GM21367 (cell line): ENCODE results near the gene AJAP1.

Source experiments
- ATAC-seq: cut with Tn5 transposase; IDR thresholded peaks from one replicate; pipeline ENCODE4 v1.9.1; 2021; ENCODE audit not compliant: unreplicated experiment

AJAP1 gene

DNA sequence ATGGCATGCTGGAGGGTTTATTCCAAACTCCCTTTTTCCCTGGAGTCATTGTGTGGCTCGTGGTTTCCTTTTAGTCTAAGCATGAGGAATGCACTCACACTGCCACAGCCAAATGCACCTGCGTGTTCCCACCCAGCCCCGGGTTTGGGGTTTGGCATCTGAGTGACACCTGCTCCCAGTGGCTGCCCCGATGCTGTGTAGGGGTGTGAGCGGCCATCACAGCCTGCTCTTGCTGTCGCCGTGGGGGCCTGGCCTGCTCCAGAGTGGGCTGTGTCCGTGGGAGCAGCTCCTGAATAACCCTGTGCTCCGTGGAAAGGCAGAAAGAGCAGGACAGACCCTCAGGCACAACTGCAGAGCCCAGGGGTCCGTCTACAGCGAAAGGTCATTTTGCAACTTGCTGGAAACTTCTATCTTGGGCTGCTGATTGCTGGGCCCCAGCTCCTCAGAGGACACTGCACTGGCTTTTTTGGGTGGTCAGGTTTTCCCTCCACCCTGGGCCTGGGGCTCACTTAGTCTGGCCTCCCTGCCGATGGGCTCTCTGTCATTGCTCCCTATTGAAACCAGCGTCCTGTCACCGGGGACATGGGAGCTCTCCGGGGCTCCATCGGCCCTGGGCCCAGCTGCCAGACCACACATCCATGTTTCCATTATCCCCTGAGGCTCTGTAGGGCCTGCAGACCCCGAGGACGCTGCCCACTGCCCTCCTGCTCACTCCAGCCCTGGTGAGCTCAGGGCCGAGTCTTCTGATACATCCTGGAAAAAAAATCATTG, 74.1 kb downstream of the AJAP1 start:
- ATAC-seq = no peak

- ATAC-seq = no peak
Measured at GRCh38 chr1:4729090-4729471, 74.7 kb downstream of the AJAP1 start.

GRCh38 chr1:4730078-4730477, 75.7 kb downstream of the AJAP1 start:
- no peak for ATAC-seq

DNA sequence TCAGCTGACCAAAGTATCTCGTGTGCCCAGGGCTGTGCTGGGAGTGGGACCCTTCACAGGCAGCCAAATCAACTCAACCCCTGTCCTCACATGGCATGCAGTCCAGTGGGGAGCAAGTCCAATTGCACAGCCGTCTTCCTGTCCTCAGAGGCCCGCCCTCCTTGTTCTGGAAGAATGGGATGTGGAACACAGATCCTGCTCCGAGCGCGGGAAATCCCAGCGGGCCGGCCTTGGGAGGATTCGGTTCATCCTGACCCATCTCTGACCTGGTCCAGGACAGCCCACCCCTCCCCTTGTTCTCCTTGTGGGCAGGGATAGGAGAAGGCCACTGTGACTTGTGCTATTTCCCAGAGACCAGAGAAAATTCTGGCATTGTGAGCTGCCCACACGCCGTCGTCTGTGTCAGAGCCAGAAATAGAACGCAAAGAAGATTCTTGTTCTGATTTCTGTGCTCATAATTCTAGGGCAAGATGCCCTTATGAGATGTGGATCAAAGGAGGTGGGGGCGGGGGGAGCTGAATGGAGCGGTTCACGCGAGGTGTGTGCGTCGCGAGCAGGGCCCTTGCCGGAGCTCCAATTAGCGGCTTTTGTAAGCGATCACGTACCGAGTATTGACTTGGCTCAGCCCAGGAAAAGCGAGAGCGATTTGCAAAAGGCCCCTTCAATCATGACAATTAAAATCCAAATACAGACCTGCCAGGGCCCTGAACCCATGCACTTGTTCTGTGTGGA, 79.2 kb downstream of the AJAP1 start:
- ATAC-seq = no peak

DNA sequence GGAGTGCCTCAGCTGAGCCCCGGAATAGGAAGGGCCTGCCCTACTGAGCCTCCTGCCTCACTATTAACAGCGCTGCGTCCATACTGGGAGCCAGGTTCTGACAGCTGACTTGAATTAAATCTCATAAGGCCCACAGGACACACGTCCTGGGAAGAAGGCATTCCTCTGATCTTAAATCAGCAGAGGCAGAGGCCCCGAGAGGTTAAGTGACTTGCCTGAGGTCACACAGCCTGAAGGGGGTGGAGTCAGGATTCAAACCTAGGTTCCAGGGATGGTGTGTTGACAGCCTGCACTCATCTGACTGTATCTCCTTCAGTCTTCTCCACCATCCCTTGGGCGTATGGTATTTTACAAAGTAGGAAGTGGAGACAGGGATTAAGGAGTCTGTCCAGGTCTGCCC, 79.8 kb downstream of the AJAP1 start:
- no peak for ATAC-seq

- no peak for ATAC-seq
Measured at GRCh38 chr1:4734791-4735190, 80.4 kb downstream of the AJAP1 start.

GRCh38 chr1:4736254-4736653, 81.8 kb downstream of the AJAP1 start:
- no peak for ATAC-seq

DNA sequence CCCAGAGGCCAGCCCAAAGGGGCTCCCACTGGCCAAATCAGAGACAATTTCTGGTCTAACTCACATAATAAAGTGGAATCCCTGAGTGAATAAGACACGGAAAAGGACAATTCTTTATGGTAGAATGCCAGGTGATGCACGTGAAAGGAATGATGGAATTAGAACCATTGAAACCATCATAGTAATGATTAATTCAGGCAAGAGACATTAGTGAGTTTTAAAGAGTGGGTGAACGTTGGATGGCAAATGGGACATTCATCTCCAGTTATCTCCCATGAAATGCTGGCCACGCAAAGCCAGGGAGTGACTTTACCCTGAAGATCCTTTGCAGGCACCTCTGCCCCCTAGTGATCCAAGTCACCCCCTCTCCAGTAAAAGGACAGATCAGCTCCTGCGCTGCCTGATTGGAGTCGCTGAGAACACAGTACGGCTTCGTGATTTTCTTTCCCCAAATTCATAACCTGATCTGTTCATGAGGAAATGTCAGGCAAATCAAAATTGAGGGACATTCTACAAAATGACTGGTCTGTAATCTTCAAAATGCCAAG, 87.5 kb downstream of the AJAP1 start:
- no peak for ATAC-seq

GRCh38 chr1:4743978-4744750, 89.8 kb downstream of the AJAP1 start:
- no peak for ATAC-seq

DNA sequence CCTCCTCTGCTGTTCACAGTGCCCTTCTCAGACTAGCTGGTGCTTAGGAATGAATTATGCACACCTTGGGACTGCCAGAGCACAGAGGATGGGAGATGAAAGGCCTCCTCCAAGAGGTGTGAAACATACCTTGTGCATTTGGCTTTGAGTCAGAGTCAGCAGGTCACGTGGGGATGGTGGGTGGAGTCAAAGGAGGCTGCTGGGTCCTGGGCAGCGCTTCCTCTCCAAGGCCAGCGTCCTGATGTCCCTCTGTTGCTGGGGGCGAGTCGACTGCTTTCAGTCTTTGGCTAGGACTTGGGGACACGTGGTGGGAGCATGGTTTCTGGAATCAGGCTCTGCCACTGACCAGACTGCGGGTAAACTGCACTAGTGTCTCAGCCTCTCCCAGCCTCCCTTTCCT, 91.2 kb downstream of the AJAP1 start:
- no peak for ATAC-seq

DNA sequence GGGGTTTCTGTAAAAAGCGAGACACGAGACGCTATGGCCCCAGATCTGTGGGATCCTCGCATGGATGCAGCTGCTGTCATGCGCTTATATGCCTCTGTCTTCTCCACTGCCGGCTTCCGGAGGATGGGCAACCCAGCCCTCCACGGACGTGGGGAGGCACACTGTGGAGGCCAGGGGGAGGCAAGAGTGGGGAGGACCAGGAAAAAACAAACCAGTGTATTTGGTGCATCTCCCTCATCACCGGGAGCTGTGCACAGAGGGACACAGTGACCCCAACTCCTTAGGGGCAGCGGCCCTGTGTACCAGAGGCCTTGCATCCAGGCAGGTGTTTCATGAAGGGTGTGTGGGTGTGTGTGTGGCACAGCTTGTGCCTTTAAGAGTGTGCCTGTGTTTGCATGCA, 95.0 kb downstream of the AJAP1 start:
- no peak for ATAC-seq

- no peak for ATAC-seq
Measured at GRCh38 chr1:4750177-4750576, 95.8 kb downstream of the AJAP1 start.

DNA sequence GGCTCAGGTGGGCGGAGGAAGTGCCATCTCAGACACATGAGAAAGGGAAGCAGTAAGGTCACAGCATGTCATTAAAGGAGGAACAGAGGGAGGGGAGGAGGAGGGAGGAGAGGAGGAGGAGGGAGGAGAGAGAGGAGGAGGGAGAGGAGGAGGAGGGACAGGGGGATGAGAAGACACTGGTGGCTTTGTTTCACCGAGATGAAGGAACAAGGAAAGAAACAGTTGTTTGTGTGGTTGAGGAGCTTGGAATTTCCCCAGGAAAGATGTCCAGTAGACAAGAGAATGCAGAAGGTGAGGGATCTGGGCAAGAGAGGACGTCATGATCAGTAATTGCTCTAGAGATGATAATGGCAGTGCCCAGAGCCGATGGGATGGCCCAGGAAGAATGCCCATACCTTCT, 97.7 kb downstream of the AJAP1 start:
- no peak for ATAC-seq

- no peak for ATAC-seq
Measured at GRCh38 chr1:4754816-4755215, 100.4 kb downstream of the AJAP1 start.

DNA sequence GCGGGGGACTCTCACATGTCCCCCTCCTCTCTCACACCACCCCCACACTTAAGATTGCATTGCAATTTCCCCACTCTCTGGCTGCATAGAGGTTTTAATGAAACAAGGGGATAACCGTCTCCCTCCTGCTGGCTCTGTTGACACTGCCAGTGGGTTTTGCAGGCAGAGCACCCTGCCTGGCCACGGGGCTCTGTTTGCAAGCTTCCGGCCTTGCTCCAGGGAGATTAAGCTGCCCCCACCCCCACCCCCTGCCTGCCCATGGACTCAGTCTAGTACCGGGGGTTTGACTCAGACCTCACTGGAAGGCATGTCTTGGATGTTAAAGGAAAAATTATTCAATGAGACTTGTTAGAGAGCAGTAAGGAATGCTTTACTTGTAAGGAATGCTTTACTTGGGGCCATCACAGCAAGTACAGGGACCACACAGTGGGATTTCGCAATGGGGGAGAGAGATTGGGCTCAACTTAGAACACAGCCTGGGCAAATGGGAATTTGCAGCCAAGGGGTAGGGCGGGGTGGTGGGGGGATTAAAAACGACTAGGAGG, 101.0 kb downstream of the AJAP1 start:
- no peak for ATAC-seq

DNA sequence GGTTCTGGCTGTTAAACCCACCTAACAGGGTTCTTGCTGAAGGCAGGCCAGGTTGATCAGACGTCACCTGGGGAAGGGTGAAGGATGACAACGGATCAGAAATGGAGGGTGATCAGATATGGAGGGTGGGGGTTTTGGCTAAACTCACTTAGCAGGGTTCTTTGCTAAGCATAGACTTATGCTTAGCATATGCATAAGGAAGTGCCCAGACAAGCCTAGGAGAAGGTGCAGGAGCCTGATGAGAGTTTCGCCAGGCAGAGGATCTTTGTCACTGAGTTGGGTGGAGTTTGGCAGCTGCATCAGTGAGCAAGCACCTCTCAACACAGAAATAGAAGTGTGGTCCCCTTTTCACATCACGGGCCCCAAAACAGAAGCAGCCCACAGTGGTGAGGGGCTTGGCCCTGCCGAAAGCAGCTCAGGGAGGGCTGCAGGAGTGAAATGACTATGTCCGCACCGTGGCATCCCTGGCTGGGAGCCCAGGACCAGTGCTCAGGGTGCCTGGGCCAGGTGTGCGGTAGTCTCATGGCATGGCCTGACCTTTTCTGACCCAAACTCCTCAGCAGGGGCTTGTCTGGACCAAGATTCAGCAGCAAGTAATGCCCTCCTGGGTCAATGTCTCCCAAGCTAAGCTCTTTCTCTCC, 101.6 kb downstream of the AJAP1 start:
- no peak for ATAC-seq

GRCh38 chr1:4756851-4757580, 102.6 kb downstream of the AJAP1 start:
- ATAC-seq = no peak

- ATAC-seq = no peak
Measured at GRCh38 chr1:4759671-4760070, 105.3 kb downstream of the AJAP1 start.

DNA sequence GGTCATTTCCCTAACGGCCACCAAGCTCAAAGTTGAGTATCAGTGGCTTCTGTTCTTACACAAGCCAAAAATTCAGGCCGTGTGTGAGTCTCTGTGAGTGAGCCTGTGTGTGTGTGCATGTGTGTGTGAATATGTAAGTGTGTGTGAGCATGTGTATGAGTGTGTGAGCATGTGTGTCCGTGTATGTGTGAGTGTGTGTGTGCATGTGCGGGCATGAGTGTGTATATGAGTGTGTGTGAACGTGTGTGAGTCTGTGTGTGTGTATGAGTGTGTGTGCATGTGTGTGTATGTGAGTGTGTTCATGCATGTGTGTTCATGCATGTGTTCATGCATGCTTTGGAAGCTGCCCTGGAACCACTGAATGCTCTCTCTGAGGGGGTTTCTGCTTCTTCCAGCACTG, 105.7 kb downstream of the AJAP1 start:
- ATAC-seq = no peak

GRCh38 chr1:4761324-4761723, 106.9 kb downstream of the AJAP1 start:
- ATAC-seq = no peak
